ENCODE data around the gene DSCAML1.

DNA sequence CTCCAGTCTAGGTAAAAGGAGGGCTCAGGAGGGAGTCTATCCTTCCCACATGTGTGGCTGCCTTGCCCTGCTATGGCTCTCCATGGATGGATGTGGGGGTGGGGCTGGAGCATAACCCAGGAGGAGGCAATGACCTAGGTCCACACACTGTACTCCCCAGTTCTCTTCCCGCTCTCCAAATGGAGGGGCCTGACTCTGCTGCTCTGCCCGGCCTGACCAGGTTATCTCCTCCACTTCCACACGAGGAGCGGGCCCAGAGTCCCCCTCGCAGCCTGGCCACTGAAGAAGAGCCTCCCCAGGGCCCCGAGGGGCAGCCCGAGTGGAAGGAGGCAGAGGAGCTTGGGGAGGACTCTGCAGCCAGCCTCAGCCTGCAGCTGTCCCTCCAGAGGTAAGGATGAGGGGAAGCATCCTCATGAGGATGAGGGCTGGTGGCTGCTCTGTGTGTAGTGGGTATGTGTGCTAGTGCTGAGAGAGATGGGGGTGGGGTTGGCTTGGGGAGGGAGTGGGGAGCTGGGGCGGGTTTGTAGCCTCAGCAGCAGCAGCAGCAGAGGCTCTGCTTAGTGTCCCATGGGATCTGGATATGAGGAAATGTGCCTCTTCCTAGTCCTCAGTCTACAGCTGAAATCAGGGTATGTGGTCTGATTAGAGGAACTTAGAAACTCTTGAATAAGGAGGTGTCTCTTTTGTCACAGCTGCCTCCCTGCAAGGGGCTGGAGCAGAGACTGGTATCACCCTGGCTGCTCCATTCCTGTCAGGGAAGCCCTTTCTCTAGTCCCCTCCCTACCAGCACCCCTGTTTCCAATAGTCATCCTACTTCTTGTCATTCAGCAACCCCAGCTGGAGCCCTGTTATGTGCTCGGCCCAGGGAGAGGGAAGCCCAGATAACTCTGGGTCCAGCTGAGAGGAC is 415.3 kb downstream of the DSCAML1 start:
- TF ChIP-seq CTCF (IDR thresholded peaks at IDR 0.05; ENCODE audit: insufficient read depth, low read depth, low read length): no peak
- TF ChIP-seq EZH2 (IDR thresholded peaks at IDR 0.05; ENCODE audit: insufficient read depth, low read length): no peak
